Measurements from ENCODE around the gene FOXD2.

DNA sequence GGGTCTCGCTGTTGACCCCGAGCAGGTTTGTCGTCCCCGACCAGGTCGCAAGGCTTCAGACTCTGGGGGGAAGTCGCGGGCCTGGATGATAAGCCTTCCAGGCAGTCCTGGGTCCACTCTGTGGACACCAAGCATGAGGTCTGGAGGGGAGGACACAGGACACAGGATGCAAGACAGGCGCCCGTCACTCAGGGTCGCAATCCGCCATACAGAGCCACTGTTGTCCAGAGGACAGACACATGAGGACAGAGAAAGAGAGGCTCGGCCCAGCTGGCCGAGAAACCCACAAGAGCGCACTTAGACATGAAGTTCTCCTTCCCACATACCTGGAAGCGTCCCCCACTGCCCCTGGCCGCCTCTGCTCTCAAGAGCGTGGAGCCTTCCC is 4.8 kb upstream of the FOXD2 start:
- no peak for TF ChIP-seq POLR2A (IDR thresholded peaks at IDR 0.05)
- TF ChIP-seq, protein P1, sequence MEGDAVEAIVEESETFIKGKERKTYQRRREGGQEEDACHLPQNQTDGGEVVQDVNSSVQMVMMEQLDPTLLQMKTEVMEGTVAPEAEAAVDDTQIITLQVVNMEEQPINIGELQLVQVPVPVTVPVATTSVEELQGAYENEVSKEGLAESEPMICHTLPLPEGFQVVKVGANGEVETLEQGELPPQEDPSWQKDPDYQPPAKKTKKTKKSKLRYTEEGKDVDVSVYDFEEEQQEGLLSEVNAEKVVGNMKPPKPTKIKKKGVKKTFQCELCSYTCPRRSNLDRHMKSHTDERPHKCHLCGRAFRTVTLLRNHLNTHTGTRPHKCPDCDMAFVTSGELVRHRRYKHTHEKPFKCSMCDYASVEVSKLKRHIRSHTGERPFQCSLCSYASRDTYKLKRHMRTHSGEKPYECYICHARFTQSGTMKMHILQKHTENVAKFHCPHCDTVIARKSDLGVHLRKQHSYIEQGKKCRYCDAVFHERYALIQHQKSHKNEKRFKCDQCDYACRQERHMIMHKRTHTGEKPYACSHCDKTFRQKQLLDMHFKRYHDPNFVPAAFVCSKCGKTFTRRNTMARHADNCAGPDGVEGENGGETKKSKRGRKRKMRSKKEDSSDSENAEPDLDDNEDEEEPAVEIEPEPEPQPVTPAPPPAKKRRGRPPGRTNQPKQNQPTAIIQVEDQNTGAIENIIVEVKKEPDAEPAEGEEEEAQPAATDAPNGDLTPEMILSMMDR (IDR thresholded peaks at IDR 0.05), result no peak
